ENCODE results near the gene SULT1C3. TPM values are rescaled to one million over a fixed set of nuclear protein-coding genes. Genes with fewer than 3 reads are reported as not detected.

The SULT1C3 gene
- total RNA-seq (2014; rRNA removed; shearing (Covaris generic)), result not detected in 2 replicates
- total RNA-seq (2022), result not detected in 2 replicates
- Bru-seq, nascent RNA, result not detected
- not detected for BruChase-seq, experiment 1, labeled RNA remaining after a 6-hour chase
- not detected for BruChase-seq, experiment 2, labeled RNA remaining after a 2-hour chase
- long read RNA-seq, result 0 reads

GRCh38 chr2:108239786-108240185 lies at the start of gene SULT1C3:
Gene SULT1C3, plus strand, starts transcription at chr2:108239968. Its CDS starts 7,227 bp downstream, at chr2:108247195.
- Histone ChIP-seq H3K79me2 (ENCODE audit: insufficient read depth, low read depth, low read length) (no peaks in the 10 kb centered on the region), H3K9me2 (ENCODE audit: insufficient read depth, low read length) (no peaks in the 10 kb centered on the region), H2AFZ (ENCODE audit: low read length) (no peak within 1 kb of the TSS), H3K9me3 (ENCODE audit: low read length) (no peaks in the 10 kb centered on the region), H3K4me3 (ENCODE audit: low read depth, low read length, poor library complexity, severe bottlenecking) (no peak within 1 kb of the TSS), H3K4me1 (ENCODE audit: insufficient read depth, low read length, poor library complexity, severe bottlenecking) (no peaks in the 10 kb centered on the region), H3K36me3 (ENCODE audit: insufficient read depth, low read length) (no peaks in the 10 kb centered on the region), H4K20me1 (ENCODE audit: insufficient read depth, low read length) (no peaks in the 10 kb centered on the region), H3K27ac (ENCODE audit: low read depth, low read length, poor library complexity, severe bottlenecking) (no peak within 1 kb of the TSS), H3K4me2 (ENCODE audit: low read length) (no peak within 1 kb of the TSS)
- TF ChIP-seq CTCF (conservative IDR thresholded peaks at IDR 0.05; ENCODE audit: low read length) (no peak), EZH2phosphoT487 (IDR thresholded peaks at IDR 0.05; ENCODE audit: borderline replicate concordance, low read depth, low read length) (no peak)
- DNase-seq (ENCODE audit: low spot score), result no peak
- ChIA-PET CTCF (ENCODE audit: unreplicated experiment) (no interaction called here), POLR2A (no interaction called here)
- BruUV-seq (replicated peaks), result no TSS peak
- intact Hi-C loops (cut with micrococcal nuclease; ENCODE audit: unreplicated experiment), result loop anchor here (10.0 kb wide), 1 partner anchor 185 kb away; no protein-coding TSS in a partner anchor

GRCh38 chr2:108193251-108193650 lies 46.5 kb upstream of the SULT1C3 start:
- Histone ChIP-seq H2AFZ (ENCODE audit: low read length) (no peak overlapping the region), H3K27ac (ENCODE audit: low read depth, low read length, poor library complexity, severe bottlenecking) (no peak overlapping the region), H3K4me2 (ENCODE audit: low read length) (no peak overlapping the region), H3K79me2 (ENCODE audit: insufficient read depth, low read depth, low read length) (no peaks in the 10 kb centered on the region), H3K9me3 (ENCODE audit: low read length) (no peaks in the 10 kb centered on the region), H4K20me1 (ENCODE audit: insufficient read depth, low read length) (no peaks in the 10 kb centered on the region), H3K9me2 (ENCODE audit: insufficient read depth, low read length) (no peaks in the 10 kb centered on the region), H3K36me3 (ENCODE audit: insufficient read depth, low read length) (no peaks in the 10 kb centered on the region), H3K4me1 (ENCODE audit: insufficient read depth, low read length, poor library complexity, severe bottlenecking) (no peaks in the 10 kb centered on the region), H3K4me3 (ENCODE audit: low read depth, low read length, poor library complexity, severe bottlenecking) (no peak overlapping the region)
- BruUV-seq (replicated peaks), result no TSS peak
- TF ChIP-seq EZH2phosphoT487 (IDR thresholded peaks at IDR 0.05; ENCODE audit: borderline replicate concordance, low read depth, low read length) (no peak), CTCF (conservative IDR thresholded peaks at IDR 0.05; ENCODE audit: low read length) (no peak)
- intact Hi-C loops (cut with micrococcal nuclease; ENCODE audit: unreplicated experiment), result no loop called here
- CTCF ChIA-PET (ENCODE audit: unreplicated experiment), result no interaction called here
- no peak for DNase-seq (ENCODE audit: low spot score)
- POLR2A ChIA-PET, result no interaction called here

GRCh38 chr2:108194409-108195132 lies 45.2 kb upstream of the SULT1C3 start:
- TF ChIP-seq CTCF (conservative IDR thresholded peaks at IDR 0.05; ENCODE audit: low read length), result peak; percentile 83
- TF ChIP-seq EZH2phosphoT487 (IDR thresholded peaks at IDR 0.05; ENCODE audit: borderline replicate concordance, low read depth, low read length), result no peak
- BruUV-seq (replicated peaks), result no TSS peak
- intact Hi-C loops (cut with micrococcal nuclease; ENCODE audit: unreplicated experiment), result loop anchor here (5.0 kb wide), 1 partner anchor 388 kb away; no protein-coding TSS in a partner anchor
- H3K27ac ChIP-seq (ENCODE audit: low read depth, low read length, poor library complexity, severe bottlenecking), result no peak overlapping the region
- no peaks in the 10 kb centered on the region for H4K20me1 ChIP-seq (ENCODE audit: insufficient read depth, low read length)
- H3K9me3 ChIP-seq (ENCODE audit: low read length), result no peaks in the 10 kb centered on the region
- H3K9me2 ChIP-seq (ENCODE audit: insufficient read depth, low read length), result no peaks in the 10 kb centered on the region
- no peak overlapping the region for H3K4me2 ChIP-seq (ENCODE audit: low read length)
- H3K4me1 ChIP-seq (ENCODE audit: insufficient read depth, low read length, poor library complexity, severe bottlenecking), result no peaks in the 10 kb centered on the region
- H2AFZ ChIP-seq (ENCODE audit: low read length), result no peak overlapping the region
- DNase-seq (ENCODE audit: low spot score), result no peak
- ChIA-PET POLR2A (no interaction called here), CTCF (ENCODE audit: unreplicated experiment) (interaction anchor here (0.9 kb wide), 1 partner anchor 10 kb away, joined by 4 read pairs; no protein-coding TSS in a partner anchor)
- H3K4me3 ChIP-seq (ENCODE audit: low read depth, low read length, poor library complexity, severe bottlenecking), result no peak overlapping the region
- H3K79me2 ChIP-seq (ENCODE audit: insufficient read depth, low read depth, low read length), result no peaks in the 10 kb centered on the region
- no peaks in the 10 kb centered on the region for H3K36me3 ChIP-seq (ENCODE audit: insufficient read depth, low read length)

Data from OCI-LY7 (cell line).